ENCODE measurements around the gene CPLX4. TPM values are rescaled to one million over a fixed set of nuclear protein-coding genes. Genes with fewer than 3 reads are reported as not detected.

CPLX4 gene
- total and polyA plus RNA-seq, 11 donors, result not detected

DNA sequence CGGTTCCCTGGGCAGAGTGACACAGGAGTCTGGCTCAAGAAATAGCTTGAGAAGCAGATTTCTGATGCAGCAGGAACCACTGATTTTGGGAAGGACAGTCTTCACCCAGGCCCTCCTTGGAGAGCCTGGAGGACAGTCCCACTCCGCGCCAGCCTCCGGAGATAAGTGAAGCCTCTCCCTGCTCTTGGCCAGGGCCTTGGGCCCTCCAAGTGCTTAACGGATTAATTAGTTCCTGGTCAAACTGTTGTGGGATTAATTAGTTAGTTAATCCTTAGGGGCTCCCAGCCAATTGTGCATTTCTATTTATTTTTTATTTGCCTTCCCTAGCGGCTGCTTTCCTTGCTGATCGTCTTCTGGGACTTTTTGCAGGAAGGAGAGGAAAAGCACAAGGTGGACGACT is 19.6 kb downstream of the CPLX4 start:
- TF ChIP-seq POLR2A (IDR thresholded peaks at IDR 0.05) (no peak), CTCF (IDR thresholded peaks at IDR 0.05) (no peak)
- no peaks in the 10 kb centered on the region for H3K9me3 ChIP-seq
- no peaks in the 10 kb centered on the region for H3K36me3 ChIP-seq
- no peak for DNase-seq
- no peaks in the 10 kb centered on the region for H3K4me1 ChIP-seq
- ATAC-seq, result no peak
- intact Hi-C loops (cut with DNase I), result no loop called here
- 68 to 77% (median 73%) methylated on average over 8 of the region's 8 CpGs for WGBS, 4 donors
- H3K27me3 ChIP-seq, result peaks cover 0 to 36% (median 4%) of the 10 kb centered on the region in 9 donors
- H3K4me3 ChIP-seq, result no peak overlapping the region
- H3K27ac ChIP-seq, result no peak overlapping the region

- no peak overlapping the region for H3K4me3 ChIP-seq
- H3K4me1 ChIP-seq, result no peaks in the 10 kb centered on the region
- ATAC-seq (no peak), DNase-seq (no peak)
- H3K27me3 ChIP-seq, result peaks cover 0 to 49% (median 4%) of the 10 kb centered on the region in 9 donors
- intact Hi-C loops (cut with DNase I), result no loop called here
- no peak for TF ChIP-seq POLR2A (IDR thresholded peaks at IDR 0.05)
- no peak for TF ChIP-seq CTCF (IDR thresholded peaks at IDR 0.05)
- no peak overlapping the region for H3K27ac ChIP-seq
- H3K36me3 ChIP-seq, result no peaks in the 10 kb centered on the region
- no peaks in the 10 kb centered on the region for H3K9me3 ChIP-seq
Measured at GRCh38 chr18:59293317-59293716, 25.1 kb downstream of the CPLX4 start.

DNA sequence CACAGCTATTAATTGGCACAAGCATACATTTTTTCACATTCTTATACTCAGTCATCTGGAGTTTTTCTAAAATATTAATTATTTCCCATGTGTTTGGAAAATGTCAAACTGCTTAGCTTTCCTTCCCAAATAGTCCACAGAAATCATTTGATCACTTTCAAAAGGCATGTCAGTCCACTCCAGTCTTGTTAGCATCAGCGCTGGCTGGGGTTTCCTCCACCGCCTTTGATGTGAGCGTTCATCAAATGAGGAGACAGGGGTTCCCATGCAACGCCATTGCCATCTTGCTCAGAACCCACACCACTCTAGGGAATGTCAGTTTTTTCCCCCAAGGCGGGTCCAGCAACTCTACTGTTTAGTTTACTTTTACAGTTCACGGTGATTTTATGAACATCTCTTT is 32.1 kb downstream of the CPLX4 start:
- 74 to 82% (median 79%) methylated on average over 6 of the region's 6 CpGs for WGBS, 4 donors
- Histone ChIP-seq H3K36me3 (no peaks in the 10 kb centered on the region), H3K27me3 (peaks cover 0 to 69% (median 14%) of the 10 kb centered on the region in 9 donors), H3K9me3 (no peaks in the 10 kb centered on the region), H3K4me3 (no peak overlapping the region), H3K27ac (no peak overlapping the region), H3K4me1 (no peaks in the 10 kb centered on the region)
- intact Hi-C loops (cut with DNase I), result no loop called here
- no peak for TF ChIP-seq POLR2A (IDR thresholded peaks at IDR 0.05)
- no peak for TF ChIP-seq CTCF (IDR thresholded peaks at IDR 0.05)
- DNase-seq (no peak), ATAC-seq (no peak)

DNA sequence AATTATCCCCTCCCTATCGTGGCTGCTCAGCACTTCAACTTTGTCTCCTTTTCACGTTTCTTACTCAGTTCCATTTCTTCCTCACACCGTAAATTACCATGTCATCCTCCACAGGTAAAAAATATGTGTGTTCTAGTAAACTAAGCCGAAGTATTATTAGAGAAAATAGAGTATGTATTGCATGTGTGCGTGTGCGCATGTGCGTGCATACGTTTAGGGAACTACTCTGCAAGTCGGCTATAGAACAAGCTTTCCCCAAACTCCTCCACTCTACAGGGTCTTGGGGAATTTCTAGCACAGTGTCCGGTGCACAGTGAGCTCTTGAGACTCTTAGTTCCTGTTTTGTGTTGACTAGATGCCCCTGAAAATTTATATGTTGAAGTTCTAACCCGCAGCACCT is 36.1 kb downstream of the CPLX4 start:
- H3K27me3 ChIP-seq, result peaks cover 0 to 86% (median 29%) of the 10 kb centered on the region in 9 donors
- no peak overlapping the region for H3K4me3 ChIP-seq
- ATAC-seq (no peak), DNase-seq (no peak)
- intact Hi-C loops (cut with DNase I), result no loop called here
- WGBS, 4 donors, result 84 to 85% (median 84%) methylated on average over 11 of the region's 11 CpGs
- H3K27ac ChIP-seq, result no peak overlapping the region
- no peaks in the 10 kb centered on the region for H3K4me1 ChIP-seq
- H3K9me3 ChIP-seq, result no peaks in the 10 kb centered on the region
- no peaks in the 10 kb centered on the region for H3K36me3 ChIP-seq
- TF ChIP-seq POLR2A (IDR thresholded peaks at IDR 0.05) (no peak), CTCF (IDR thresholded peaks at IDR 0.05) (no peak)

Measured in heart left ventricle (tissue), 16 donors.